Breast epithelium (tissue), 3 donors: ENCODE data around the gene IQSEC3.

Source experiments
- POLR2A ChIP-seq: fragments of 450-650 bp; IDR thresholded peaks from one replicate; pipeline ENCODE4 v1.6.1; 2016; ENCODE audit warnings: antibody characterized with exemption, mild to moderate bottlenecking, moderate library complexity
- POLR2AphosphoS5 ChIP-seq, 3 donors: sonication (generic); formaldehyde crosslinking; IDR thresholded peaks; one replicate each; pipeline ENCODE4 v1.6.1; 2017; ENCODE audit warnings: antibody characterized with exemption in 3 of 3
- TF ChIP-seq, protein P1 (sequence below), 3 donors: fragments of 450-650 bp; IDR thresholded peaks; one replicate each; pipeline ENCODE4 v1.5.1; 2016 to 2017; ENCODE audit warnings: antibody characterized with exemption in 3 of 3, mild to moderate bottlenecking in 3 of 3, moderate library complexity in 3 of 3

DNA sequence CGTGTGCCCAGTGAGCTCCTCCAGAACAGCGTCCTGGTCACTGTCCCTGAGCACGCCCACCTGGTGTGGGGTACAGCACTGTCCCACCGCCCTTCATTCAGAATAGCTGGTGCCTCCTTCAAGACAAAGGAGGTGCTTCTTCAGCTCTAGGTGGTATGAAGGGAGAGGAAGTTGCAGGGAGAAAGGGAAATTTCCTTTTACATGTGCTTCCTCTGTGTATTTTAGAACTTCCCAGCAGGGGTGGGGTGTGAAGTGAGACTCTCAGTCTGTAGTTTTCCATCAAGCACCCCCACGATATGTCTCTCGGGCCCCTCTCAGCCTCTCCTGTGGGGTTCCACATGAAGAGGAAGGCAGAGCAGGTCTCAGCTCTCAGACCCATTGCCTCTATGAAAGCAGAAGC, 148.5 kb downstream of the IQSEC3 start:
- TF ChIP-seq, protein P1, sequence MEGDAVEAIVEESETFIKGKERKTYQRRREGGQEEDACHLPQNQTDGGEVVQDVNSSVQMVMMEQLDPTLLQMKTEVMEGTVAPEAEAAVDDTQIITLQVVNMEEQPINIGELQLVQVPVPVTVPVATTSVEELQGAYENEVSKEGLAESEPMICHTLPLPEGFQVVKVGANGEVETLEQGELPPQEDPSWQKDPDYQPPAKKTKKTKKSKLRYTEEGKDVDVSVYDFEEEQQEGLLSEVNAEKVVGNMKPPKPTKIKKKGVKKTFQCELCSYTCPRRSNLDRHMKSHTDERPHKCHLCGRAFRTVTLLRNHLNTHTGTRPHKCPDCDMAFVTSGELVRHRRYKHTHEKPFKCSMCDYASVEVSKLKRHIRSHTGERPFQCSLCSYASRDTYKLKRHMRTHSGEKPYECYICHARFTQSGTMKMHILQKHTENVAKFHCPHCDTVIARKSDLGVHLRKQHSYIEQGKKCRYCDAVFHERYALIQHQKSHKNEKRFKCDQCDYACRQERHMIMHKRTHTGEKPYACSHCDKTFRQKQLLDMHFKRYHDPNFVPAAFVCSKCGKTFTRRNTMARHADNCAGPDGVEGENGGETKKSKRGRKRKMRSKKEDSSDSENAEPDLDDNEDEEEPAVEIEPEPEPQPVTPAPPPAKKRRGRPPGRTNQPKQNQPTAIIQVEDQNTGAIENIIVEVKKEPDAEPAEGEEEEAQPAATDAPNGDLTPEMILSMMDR (IDR thresholded peaks at IDR 0.05), result no peak
- TF ChIP-seq POLR2A (no peak), POLR2AphosphoS5 (IDR thresholded peaks at IDR 0.05) (no peak)
